PFSK-1 (cell line): ENCODE data around the gene SEMA3F.

Source experiments
- FOXP2 ChIP-seq: optimal IDR thresholded peaks from 2 replicates; pipeline ENCODE3; 2011; ENCODE audit warnings: borderline replicate concordance, control low read depth, inconsistent platforms; ENCODE audit not compliant: insufficient read depth; ENCODE audit errors: extremely low read length, extremely low read depth
- POLR2AphosphoS5 ChIP-seq: IDR thresholded peaks from 2 replicates; pipeline ENCODE4 v1.6.1; 2012; ENCODE audit warnings: low read depth, mild to moderate bottlenecking, control low read depth, low read length, moderate library complexity
- REST ChIP-seq, 2 experiments: IDR thresholded peaks; 2 replicates each; pipeline versions ENCODE4 v1.6.1 to v1.8.0; 2011 to 2012; ENCODE audit warnings: low read depth in 2 of 2, low read length in 2 of 2, control low read depth in 1 of 2, inconsistent platforms in 1 of 2, mild to moderate bottlenecking in 1 of 2, moderate library complexity in 1 of 2; ENCODE audit not compliant: insufficient read depth in 1 of 2
- SIN3A ChIP-seq: IDR thresholded peaks from 2 replicates; pipeline ENCODE4 v1.6.1; 2012; ENCODE audit warnings: mild to moderate bottlenecking, low read length, moderate library complexity, borderline replicate concordance; ENCODE audit not compliant: insufficient read depth
- TAF1 ChIP-seq: IDR thresholded peaks from 2 replicates; pipeline ENCODE4 v1.6.1; 2012; ENCODE audit warnings: low read length, control low read depth, borderline replicate concordance; ENCODE audit not compliant: insufficient read depth

Gene SEMA3F

GRCh38 chr3:50119786-50120185 lies 35.3 kb upstream of the SEMA3F start:
- TF ChIP-seq FOXP2 (no peak), POLR2AphosphoS5 (no peak), SIN3A (no peak)

GRCh38 chr3:50120364-50121071 lies 34.6 kb upstream of the SEMA3F start:
- peak; percentile 16; the same call in 1 of the 2 replicates for TF ChIP-seq POLR2AphosphoS5
- no peak for TF ChIP-seq REST (IDR thresholded peaks at IDR 0.05; ENCODE audit: insufficient read depth in 1 of 2, low read depth in 2 of 2, low read length in 2 of 2)
- no peak for TF ChIP-seq FOXP2

- TF ChIP-seq POLR2AphosphoS5: peak; percentile 18; the same call in 1 of the 2 replicates
- TF ChIP-seq TAF1: no peak
- no peak for TF ChIP-seq SIN3A
Measured at GRCh38 chr3:50121072-50122032, 33.8 kb upstream of the SEMA3F start.

- TF ChIP-seq FOXP2 (no peak), REST (IDR thresholded peaks at IDR 0.05; ENCODE audit: insufficient read depth in 1 of 2, low read depth in 2 of 2, low read length in 2 of 2) (no peak), SIN3A (no peak), TAF1 (no peak), POLR2AphosphoS5 (no peak)
Measured at GRCh38 chr3:50122071-50122470, 33.1 kb upstream of the SEMA3F start.

GRCh38 chr3:50122661-50123391 lies 32.3 kb upstream of the SEMA3F start:
- TF ChIP-seq REST (IDR thresholded peaks at IDR 0.05; ENCODE audit: insufficient read depth in 1 of 2, low read depth in 2 of 2, low read length in 2 of 2) (no peak), POLR2AphosphoS5 (no peak), SIN3A (no peak), FOXP2 (no peak), TAF1 (no peak)
